Ascending aorta (tissue), 2 donors: Measurements from ENCODE around the gene GABARAP. TPM values are rescaled to one million over a fixed set of nuclear protein-coding genes. Genes with fewer than 3 reads are reported as not detected.

Experiments
- DNase-seq, 2 donors: peaks; one replicate each; pipeline ENCODE4 v3.0.0-alpha.2; 2019; ENCODE audit warnings: low spot score in 2 of 2
- H3K27ac ChIP-seq, 2 donors: fragments of 200-600 bp; sonication (generic); one replicate each; pipeline ENCODE4 v1.5.1; 2016 to 2017; ENCODE audit warnings: mild to moderate bottlenecking in 1 of 2
- H3K27me3 ChIP-seq: fragments of 200-600 bp; sonication (generic); one replicate; pipeline ENCODE4 v1.5.1; 2017
- H3K36me3 ChIP-seq, 2 donors: fragments of 200-600 bp; sonication (generic); one replicate each; pipeline ENCODE4 v1.5.1; 2016
- H3K4me1 ChIP-seq, 2 donors: fragments of 200-600 bp; sonication (generic); one replicate each; pipeline ENCODE4 v1.5.1; 2016 to 2017; ENCODE audit warnings: mild to moderate bottlenecking in 1 of 2
- H3K4me3 ChIP-seq, 2 donors: fragments of 200-600 bp; sonication (generic); one replicate each; pipeline ENCODE4 v1.5.1; 2016 to 2017; ENCODE audit warnings: mild to moderate bottlenecking in 1 of 2
- H3K9me3 ChIP-seq, 2 donors: fragments of 200-600 bp; sonication (generic); one replicate each; pipeline ENCODE4 v1.5.1; 2016
- CTCF ChIP-seq, 3 experiments: fragments of 200-600 bp in 2 of 3; fragments of 450-650 bp in 1 of 3; sonication (generic) in 2 of 3; IDR thresholded peaks; one replicate each; pipeline ENCODE4 v1.5.1; 2016 to 2019; ENCODE audit warnings: antibody characterized with exemption in 3 of 3, mild to moderate bottlenecking in 1 of 3, moderate library complexity in 1 of 3
- intact Hi-C: fragments of 100-400 bp; cut with DNase I; formaldehyde crosslinking; loops from one replicate; pipeline ENCODE4 v1.15.1; 2023
- total RNA-seq: library from RNA; depleted of rRNA; stranded (reverse); fragments of >200 nt; gene quantifications from one replicate; pipeline ENCODE4 v1.1.0, GENCODE V29; 2016

Gene GABARAP
- total RNA-seq, 1 donor from 2014 or later, result 422 TPM

- Histone ChIP-seq H3K4me1 (peaks cover 12 to 25% of the 10 kb centered on the region in 2 donors), H3K9me3 (no peaks in the 10 kb centered on the region), H3K27me3 (no peaks in the 10 kb centered on the region), H3K36me3 (peaks cover 10 to 34% of the 10 kb centered on the region in 2 donors), H3K4me3 (peak within 1 kb of the TSS; percentile 92 to 99), H3K27ac (peak within 1 kb of the TSS; percentile 88 to 96)
- intact Hi-C loops, result loop anchor here (1.0 to 5.0 kb wide), 4 partner anchors 20 to 603 kb away; partner anchors contain the start of genes ACADVL, DLG4, EIF5A and KCTD11
- peak; percentile 99 to 100 for DNase-seq
- TF ChIP-seq CTCF (IDR thresholded peaks at IDR 0.05), result peak in 1 of 3 experiments; percentile 37
Observed at GRCh38 chr17:7239091-7240027, 2.9 kb downstream of the GABARAP start, which contains the start of gene PHF23. PHF23 (minus strand) TSS chr17:7239457; CDS start chr17:7239279, 178 bp downstream.

DNA sequence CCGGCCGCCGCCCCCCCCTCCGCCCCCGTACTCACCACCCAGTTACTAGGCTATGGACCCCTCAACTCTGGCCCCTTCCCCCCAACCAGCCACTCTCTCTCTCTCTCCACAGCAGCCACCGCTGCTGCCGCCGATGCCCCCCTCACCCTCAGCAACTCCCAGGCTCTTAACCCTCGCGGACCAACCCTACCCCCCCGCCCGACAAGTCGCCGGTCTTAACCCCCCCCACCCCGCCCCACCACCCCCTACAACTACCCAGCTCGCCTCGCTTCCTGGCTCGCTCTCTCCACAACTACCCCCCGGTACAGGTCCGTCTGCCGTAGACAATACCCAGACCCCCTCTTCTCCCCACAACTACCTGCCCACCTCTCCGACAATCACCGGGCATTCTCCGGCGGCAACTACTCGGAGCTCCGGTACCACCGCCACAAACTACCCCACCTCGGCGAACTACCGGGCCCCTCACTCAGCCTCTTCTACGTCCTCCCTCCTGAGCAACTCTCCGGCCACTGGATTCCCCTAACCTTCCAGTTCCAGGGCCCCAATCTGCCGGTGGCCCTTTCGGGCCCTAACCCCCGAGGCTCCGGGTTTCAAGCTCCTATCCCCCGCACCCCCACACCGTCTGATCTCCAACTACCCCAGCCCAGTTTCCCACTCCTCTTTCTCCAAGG is 3.7 kb downstream of the GABARAP start:
- peak in 1 of 2 donors; percentile 75 for DNase-seq
- no peak for TF ChIP-seq CTCF (IDR thresholded peaks at IDR 0.05)
- Histone ChIP-seq H3K4me1 (peaks cover 12 to 25% of the 10 kb centered on the region in 2 donors), H3K36me3 (peaks cover 10 to 28% of the 10 kb centered on the region in 2 donors), H3K4me3 (peak overlapping the region; percentile 92 to 99), H3K9me3 (no peaks in the 10 kb centered on the region), H3K27ac (peak overlapping the region; percentile 88 to 96), H3K27me3 (no peaks in the 10 kb centered on the region)
- intact Hi-C loops, result loop anchor here (1.0 to 5.0 kb wide), 3 partner anchors 19 to 604 kb away; partner anchors contain the start of genes ACADVL, DLG4 and EIF5A

GRCh38 chr17:7237761-7238419 is 4.4 kb downstream of the GABARAP start:
- TF ChIP-seq CTCF (IDR thresholded peaks at IDR 0.05), result no peak
- DNase-seq, result peak in 1 of 2 donors; percentile 87
- Histone ChIP-seq H3K4me3 (peak overlapping the region; percentile 92 to 99), H3K36me3 (peaks cover 10 to 28% of the 10 kb centered on the region in 2 donors), H3K9me3 (no peaks in the 10 kb centered on the region), H3K27me3 (no peaks in the 10 kb centered on the region), H3K4me1 (peaks cover 16 to 28% of the 10 kb centered on the region in 2 donors), H3K27ac (peak overlapping the region; percentile 88 to 96)
- intact Hi-C loops, result loop anchor here (5.0 kb wide), 1 partner anchor 604 kb away; no protein-coding TSS in a partner anchor

DNA sequence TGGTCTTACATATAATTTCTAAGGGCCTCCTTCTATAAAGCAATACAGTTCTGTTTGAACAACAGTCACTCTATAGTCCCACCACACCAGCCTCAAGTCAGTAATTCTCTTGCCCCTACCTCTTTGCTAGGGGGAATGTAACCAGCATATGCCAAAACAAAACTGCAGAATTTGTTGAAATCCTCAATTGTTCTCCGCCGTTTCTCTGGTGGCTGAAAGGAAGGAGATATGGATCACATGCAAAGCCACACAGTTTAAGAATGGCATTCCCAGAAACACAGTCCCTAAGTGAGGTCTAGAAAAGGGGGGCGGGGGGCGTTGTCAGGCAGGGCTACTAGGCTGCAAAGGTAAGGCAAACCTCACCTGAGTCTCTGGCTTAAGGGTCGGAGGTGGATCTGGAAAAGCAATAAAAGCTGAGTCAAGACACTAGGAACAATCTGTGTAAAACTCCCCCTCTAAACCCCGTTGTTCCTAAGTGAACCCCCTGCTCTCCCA is 4.9 kb downstream of the GABARAP start:
- no peak for TF ChIP-seq CTCF (IDR thresholded peaks at IDR 0.05)
- Histone ChIP-seq H3K36me3 (peaks cover 10 to 28% of the 10 kb centered on the region in 2 donors), H3K27me3 (no peaks in the 10 kb centered on the region), H3K9me3 (no peaks in the 10 kb centered on the region), H3K27ac (peak overlapping the region; percentile 88 to 96), H3K4me1 (peaks cover 16 to 34% of the 10 kb centered on the region in 2 donors), H3K4me3 (peak overlapping the region; percentile 92 to 99)
- intact Hi-C loops, result loop anchor here (5.0 kb wide), 1 partner anchor 605 kb away; no protein-coding TSS in a partner anchor
- DNase-seq, result peak in 1 of 2 donors; percentile 66

DNA sequence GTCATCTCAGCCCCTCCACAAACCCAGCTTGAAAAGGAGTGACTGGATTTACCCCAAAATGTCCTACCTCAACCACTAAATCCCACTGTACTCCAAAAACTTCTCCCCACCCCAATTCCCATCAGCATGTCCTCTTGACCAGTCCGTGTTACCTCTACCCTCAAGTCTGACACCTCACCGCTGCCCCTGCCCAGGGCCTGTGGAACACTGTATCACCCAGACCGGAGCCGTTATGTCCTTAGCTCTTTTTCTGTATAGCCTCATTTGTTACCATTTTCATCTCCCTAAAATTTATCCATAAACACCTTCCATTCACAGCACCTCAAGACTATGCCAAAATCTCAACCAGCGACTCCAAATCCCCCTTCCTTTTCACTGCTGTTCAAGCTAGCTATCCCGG is 5.4 kb downstream of the GABARAP start:
- intact Hi-C loops, result loop anchor here (5.0 kb wide), 1 partner anchor 605 kb away; no protein-coding TSS in a partner anchor
- Histone ChIP-seq H3K4me1 (peaks cover 16 to 34% of the 10 kb centered on the region in 2 donors), H3K27ac (peak overlapping the region; percentile 88 to 96), H3K9me3 (no peaks in the 10 kb centered on the region), H3K4me3 (no peak overlapping the region), H3K27me3 (no peaks in the 10 kb centered on the region), H3K36me3 (peaks cover 10 to 28% of the 10 kb centered on the region in 2 donors)
- no peak for DNase-seq
- TF ChIP-seq CTCF (IDR thresholded peaks at IDR 0.05), result no peak
